CD14-positive monocyte (primary cell): ENCODE data around the gene AMMECR1L. TPM values are rescaled to one million over a fixed set of nuclear protein-coding genes. Genes with fewer than 3 reads are reported as not detected.

Experiments
- DNase-seq, 3 donors: peaks; one replicate each; pipeline ENCODE4 v3.0.0-alpha.2; 2011 to 2022
- H2AFZ ChIP-seq: 2 replicates; pipeline ENCODE4 v1.6.0; 2012; ENCODE audit warnings: mild to moderate bottlenecking, low read depth, low read length, inconsistent platforms; ENCODE audit not compliant: insufficient read depth, poor library complexity, severe bottlenecking
- H3K27ac ChIP-seq, 2 donors: 1 replicate in 1 of 2; 2 replicates in 1 of 2; pipeline ENCODE4 v1.5.1; 2012 to 2013; ENCODE audit warnings: low read length in 2 of 2, control low read depth in 1 of 2, inconsistent platforms in 1 of 2, low read depth in 1 of 2, mild to moderate bottlenecking in 1 of 2
- H3K27me3 ChIP-seq, 2 donors: one replicate each; pipeline versions ENCODE4 v1.6.0 to v1.6.1; 2011 to 2013; ENCODE audit warnings: low read length in 2 of 2; ENCODE audit not compliant: control insufficient read depth in 2 of 2, insufficient read depth in 2 of 2
- H3K36me3 ChIP-seq, 2 donors: replicated peaks in 1 of 2; 1 replicate in 1 of 2; 2 replicates in 1 of 2; pipeline versions ENCODE4 v1.5.1 to v1.6.1; 2012 to 2013; ENCODE audit warnings: low read length in 2 of 2, control low read depth in 1 of 2, inconsistent platforms in 1 of 2, mild to moderate bottlenecking in 1 of 2; ENCODE audit not compliant: insufficient read depth in 2 of 2, control insufficient read depth in 1 of 2
- H3K4me1 ChIP-seq, 2 donors: 1 replicate in 1 of 2; 2 replicates in 1 of 2; pipeline versions ENCODE4 v1.5.1 to v1.6.1; 2012 to 2013; ENCODE audit warnings: low read length in 2 of 2, control low read depth in 1 of 2, inconsistent platforms in 1 of 2, mild to moderate bottlenecking in 1 of 2, moderate library complexity in 1 of 2; ENCODE audit not compliant: insufficient read depth in 2 of 2, control insufficient read depth in 1 of 2
- H3K4me2 ChIP-seq: replicated peaks from 2 replicates; pipeline ENCODE3; 2012; ENCODE audit warnings: low read length, moderate library complexity, mild to moderate bottlenecking; ENCODE audit not compliant: poor library complexity, severe bottlenecking; ENCODE audit errors: extremely low read depth
- H3K4me3 ChIP-seq, 3 experiments: fragments of 200-600 bp in 1 of 3; sonication (generic) in 1 of 3; replicated peaks in 1 of 3; 1 replicate in 2 of 3; 2 replicates in 1 of 3; pipeline ENCODE4 v1.5.1; 2011 to 2013; ENCODE audit warnings: low read length in 3 of 3, mild to moderate bottlenecking in 3 of 3, control low read depth in 2 of 3, low read depth in 2 of 3, inconsistent platforms in 1 of 3, moderate library complexity in 1 of 3
- H3K79me2 ChIP-seq: 2 replicates; pipeline ENCODE4 v1.6.0; 2012; ENCODE audit warnings: mild to moderate bottlenecking, control low read depth, inconsistent platforms, low read length, moderate library complexity; ENCODE audit not compliant: insufficient read depth
- H3K9ac ChIP-seq: 2 replicates; pipeline ENCODE4 v1.6.0; 2017; ENCODE audit warnings: low read length, mild to moderate bottlenecking; ENCODE audit not compliant: insufficient read depth, poor library complexity, severe bottlenecking
- H3K9me3 ChIP-seq, 2 donors: replicated peaks in 1 of 2; 1 replicate in 1 of 2; 2 replicates in 1 of 2; pipeline versions ENCODE4 v1.5.1 to v1.6.1; 2012 to 2013; ENCODE audit warnings: low read length in 2 of 2, control low read depth in 1 of 2; ENCODE audit not compliant: control insufficient read depth in 1 of 2, insufficient read depth in 1 of 2
- H4K20me1 ChIP-seq: 2 replicates; pipeline ENCODE4 v1.6.0; 2012; ENCODE audit warnings: mild to moderate bottlenecking, low read length, control low read depth, moderate library complexity; ENCODE audit not compliant: insufficient read depth
- H3K27ac Mint-ChIP-seq, 7 donors: one replicate each; pipeline ENCODE4 v1.8.0; 2020; ENCODE audit warnings: mild to moderate bottlenecking in 7 of 7, mixed read lengths in 7 of 7, moderate library complexity in 6 of 7, inconsistent platforms in 2 of 7
- H3K27me3 Mint-ChIP-seq, 3 donors: one replicate each; pipeline ENCODE4 v1.8.0; 2021 to 2022; ENCODE audit warnings: low read depth in 3 of 3, mild to moderate bottlenecking in 3 of 3, mixed read lengths in 3 of 3, moderate library complexity in 3 of 3, inconsistent platforms in 1 of 3
- H3K36me3 Mint-ChIP-seq, 2 donors: one replicate each; pipeline ENCODE4 v1.8.0; 2020; ENCODE audit warnings: mixed read lengths in 2 of 2, inconsistent platforms in 1 of 2, mild to moderate bottlenecking in 1 of 2
- H3K4me1 Mint-ChIP-seq: one replicate; pipeline ENCODE4 v1.8.0; 2020; ENCODE audit warnings: mild to moderate bottlenecking, mixed read lengths
- H3K4me3 Mint-ChIP-seq, 2 donors: one replicate each; pipeline ENCODE4 v1.8.0; 2020; ENCODE audit warnings: mild to moderate bottlenecking in 2 of 2, mixed read lengths in 2 of 2, moderate library complexity in 1 of 2
- H3K9me3 Mint-ChIP-seq, 7 donors: one replicate each; pipeline ENCODE4 v1.8.0; 2020 to 2022; ENCODE audit warnings: mixed read lengths in 7 of 7, mild to moderate bottlenecking in 6 of 7, moderate library complexity in 6 of 7, inconsistent platforms in 2 of 7
- WGBS: methylation state at CpG from one replicate; pipeline ENCODE4 v1.1.5; 2013; ENCODE audit warnings: missing lambda C conversion rate; ENCODE audit not compliant: insufficient coverage; 5-methylcytosine and 5-hydroxymethylcytosine counted together
- intact Hi-C, 2 donors: fragments of 100-400 bp; cut with micrococcal nuclease; formaldehyde crosslinking; loops; one replicate each; pipeline versions ENCODE4 v1.15.0 to v1.15.1; 2023
- polyA plus RNA-seq, 3 donors: library from polyadenylated mRNA; depleted of rRNA in 1 of 3; unstranded in 2 of 3; stranded (reverse) in 1 of 3; fragments of 300-500 nt in 2 of 3; fragments of >200 nt in 1 of 3; fragmentation: Illumina TruSeq in 2 of 3; gene quantifications; 1 replicate in 2 of 3; 2 replicates in 1 of 3; pipeline ENCODE4 v1.2.3, GENCODE V29; 2012 to 2021
- TF ChIP-seq, protein P1 (sequence below): fragments of 200-600 bp; IDR thresholded peaks from one replicate; pipeline ENCODE4 v1.8.0; 2022; ENCODE audit warnings: antibody characterized with exemption, mild to moderate bottlenecking

Gene AMMECR1L
- polyA plus RNA-seq, 3 donors, result 2.5 to 9.8 (median 3.1) TPM

DNA sequence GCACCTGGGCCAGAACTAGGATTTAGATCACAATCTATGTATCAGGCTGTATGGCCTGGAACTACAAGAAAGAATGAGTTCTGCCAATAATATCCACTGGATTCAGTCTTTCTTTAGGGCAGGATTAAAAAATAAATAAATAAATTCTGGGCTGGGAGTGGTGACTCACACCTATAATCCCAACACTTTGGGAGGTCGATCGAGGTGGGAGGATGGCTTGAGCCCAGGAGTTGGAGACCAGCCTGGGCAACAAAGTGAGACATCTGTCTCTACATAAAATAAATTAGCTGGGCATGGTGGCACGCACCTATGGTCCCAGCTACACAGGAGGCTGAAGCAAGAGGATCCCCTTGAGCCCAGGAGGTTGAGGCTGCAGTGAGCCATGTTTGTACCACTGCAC lies 8.1 kb downstream of the AMMECR1L start:
- peaks cover 91% of the 10 kb centered on the region for H3K79me2 ChIP-seq
- H3K4me3 ChIP-seq, result no peak overlapping the region
- TF ChIP-seq, protein P1, sequence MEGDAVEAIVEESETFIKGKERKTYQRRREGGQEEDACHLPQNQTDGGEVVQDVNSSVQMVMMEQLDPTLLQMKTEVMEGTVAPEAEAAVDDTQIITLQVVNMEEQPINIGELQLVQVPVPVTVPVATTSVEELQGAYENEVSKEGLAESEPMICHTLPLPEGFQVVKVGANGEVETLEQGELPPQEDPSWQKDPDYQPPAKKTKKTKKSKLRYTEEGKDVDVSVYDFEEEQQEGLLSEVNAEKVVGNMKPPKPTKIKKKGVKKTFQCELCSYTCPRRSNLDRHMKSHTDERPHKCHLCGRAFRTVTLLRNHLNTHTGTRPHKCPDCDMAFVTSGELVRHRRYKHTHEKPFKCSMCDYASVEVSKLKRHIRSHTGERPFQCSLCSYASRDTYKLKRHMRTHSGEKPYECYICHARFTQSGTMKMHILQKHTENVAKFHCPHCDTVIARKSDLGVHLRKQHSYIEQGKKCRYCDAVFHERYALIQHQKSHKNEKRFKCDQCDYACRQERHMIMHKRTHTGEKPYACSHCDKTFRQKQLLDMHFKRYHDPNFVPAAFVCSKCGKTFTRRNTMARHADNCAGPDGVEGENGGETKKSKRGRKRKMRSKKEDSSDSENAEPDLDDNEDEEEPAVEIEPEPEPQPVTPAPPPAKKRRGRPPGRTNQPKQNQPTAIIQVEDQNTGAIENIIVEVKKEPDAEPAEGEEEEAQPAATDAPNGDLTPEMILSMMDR, result no peak
- H2AFZ ChIP-seq, result no peak overlapping the region
- H3K27ac ChIP-seq, result no peak overlapping the region
- H4K20me1 ChIP-seq, result peaks cover 97% of the 10 kb centered on the region
- no CpG with 5 or more reads among the region's 3 CpGs for WGBS
- Mint-ChIP-seq H3K27me3 (no peaks in the 10 kb centered on the region), H3K4me3 (no peak overlapping the region), H3K9me3 (no peaks in the 10 kb centered on the region), H3K36me3 (peaks cover 63 to 65% of the 10 kb centered on the region in 2 donors), H3K4me1 (peaks cover 20% of the 10 kb centered on the region), H3K27ac (peak overlapping the region in 1 of 7 donors; percentile 80)
- no peaks in the 10 kb centered on the region for H3K4me1 ChIP-seq
- intact Hi-C loops, result no loop called here
- H3K9ac ChIP-seq, result no peak overlapping the region
- no peaks in the 10 kb centered on the region for H3K27me3 ChIP-seq
- no peaks in the 10 kb centered on the region for H3K9me3 ChIP-seq
- peaks cover 40 to 66% of the 10 kb centered on the region in 2 donors for H3K36me3 ChIP-seq
- H3K4me2 ChIP-seq, result no peak overlapping the region
- DNase-seq, result no peak

DNA sequence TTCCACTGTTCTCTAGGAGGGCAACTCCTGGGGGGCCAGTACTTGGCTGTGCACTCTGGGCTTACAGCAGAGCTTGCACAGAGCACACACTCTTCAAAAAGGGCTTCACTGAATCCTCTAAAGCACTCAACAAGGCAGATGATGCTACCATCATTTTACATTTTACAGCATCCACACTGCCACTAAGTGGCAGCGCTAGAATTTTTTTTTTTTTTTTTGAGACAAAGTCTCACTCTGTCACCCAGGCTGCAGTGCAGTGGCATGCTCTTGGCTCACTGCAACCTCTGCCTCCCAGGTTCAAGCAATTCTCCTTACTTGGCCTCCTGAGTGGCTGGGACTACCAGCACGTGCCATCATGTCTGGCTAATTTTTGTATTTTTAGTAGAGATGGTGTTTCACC lies 8.6 kb downstream of the AMMECR1L start:
- Mint-ChIP-seq H3K4me1 (peaks cover 21% of the 10 kb centered on the region), H3K27me3 (no peaks in the 10 kb centered on the region), H3K9me3 (no peaks in the 10 kb centered on the region), H3K4me3 (no peak overlapping the region), H3K36me3 (peaks cover 64 to 65% of the 10 kb centered on the region in 2 donors), H3K27ac (no peak overlapping the region)
- peaks cover 41 to 66% of the 10 kb centered on the region in 2 donors for H3K36me3 ChIP-seq
- H4K20me1 ChIP-seq, result peaks cover 96% of the 10 kb centered on the region
- TF ChIP-seq, protein P1, result no peak
- H3K27ac ChIP-seq, result no peak overlapping the region
- H3K4me1 ChIP-seq, result no peaks in the 10 kb centered on the region
- no peaks in the 10 kb centered on the region for H3K27me3 ChIP-seq
- no CpG with 5 or more reads among the region's 2 CpGs for WGBS
- no peak overlapping the region for H3K4me3 ChIP-seq
- no peak for DNase-seq
- no peak overlapping the region for H2AFZ ChIP-seq
- intact Hi-C loops, result no loop called here
- no peak overlapping the region for H3K9ac ChIP-seq
- H3K4me2 ChIP-seq, result no peak overlapping the region
- peaks cover 89% of the 10 kb centered on the region for H3K79me2 ChIP-seq
- H3K9me3 ChIP-seq, result no peaks in the 10 kb centered on the region
